HuH-7 (cell line): ENCODE results near the gene PARD3.
"Not testable (repeated sequence)": the region's sequence is repeated elsewhere in the genome, so short reads cannot be mapped to it uniquely, and the experiment has no call there.

ENCODE experiments used
- DNase-seq: peaks from one replicate; pipeline ENCODE4 v3.0.0; 2011; ENCODE audit warnings: low spot score

The PARD3 gene

DNA sequence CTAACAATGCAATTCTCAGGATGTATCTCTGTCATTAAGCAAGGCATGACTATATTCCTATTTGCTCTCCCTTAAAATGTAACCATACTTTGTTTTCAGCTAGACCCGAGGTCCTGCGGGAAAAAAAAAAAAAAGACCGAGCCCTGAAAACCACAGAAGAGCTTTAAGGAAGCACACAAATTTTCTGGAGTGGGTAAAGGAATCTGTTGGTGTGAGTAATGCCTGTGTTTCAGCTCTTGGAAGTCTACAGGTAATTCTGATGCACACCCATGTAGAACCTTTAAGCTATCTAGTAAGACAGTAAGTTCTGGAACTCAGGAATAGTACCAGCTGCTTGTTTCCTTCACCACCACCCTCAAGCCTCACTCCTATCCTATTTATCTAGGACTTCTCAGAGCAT is 351.1 kb downstream of the PARD3 start:
- DNase-seq: no peak

DNA sequence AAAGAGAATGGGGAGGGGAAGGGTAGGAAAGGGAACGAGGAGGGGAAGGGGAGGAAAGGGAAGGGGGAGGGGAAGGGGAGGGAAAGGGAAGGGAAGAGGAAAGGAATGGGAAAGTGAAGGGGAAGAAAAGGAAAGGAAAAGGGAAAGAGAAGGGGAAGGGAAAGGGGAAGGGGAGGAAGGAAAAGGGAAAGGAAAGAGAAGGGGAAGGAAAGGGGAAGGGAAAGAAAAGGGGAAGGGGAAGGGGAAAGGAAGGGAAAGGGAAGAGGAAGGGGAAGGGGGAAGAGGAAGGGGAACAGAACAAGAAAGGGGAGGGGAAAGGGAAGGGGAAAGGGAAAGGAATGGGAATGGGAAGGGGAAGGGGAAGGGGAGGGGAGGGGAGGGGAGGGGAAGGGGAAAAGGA is 352.1 kb downstream of the PARD3 start:
- DNase-seq: no peak

DNA sequence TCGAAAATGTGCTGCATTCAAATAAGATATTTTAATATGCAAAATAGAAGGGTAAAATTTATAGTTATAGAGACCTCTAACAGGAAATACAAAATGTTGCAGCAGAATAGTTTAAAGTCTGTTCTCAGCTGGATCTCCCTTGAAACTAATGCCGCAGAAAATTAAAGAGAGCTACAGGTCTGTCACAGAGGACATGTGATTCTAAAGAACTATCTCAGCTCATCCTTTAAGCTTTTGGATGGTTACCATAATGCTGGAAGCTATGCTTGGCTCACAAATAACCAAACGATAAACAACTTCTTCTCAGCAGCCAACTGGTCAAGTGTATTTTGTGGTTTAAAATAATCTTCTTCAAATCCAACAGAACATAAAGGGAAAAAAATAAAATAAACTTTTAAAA is 353.0 kb downstream of the PARD3 start:
- DNase-seq: no peak

DNA sequence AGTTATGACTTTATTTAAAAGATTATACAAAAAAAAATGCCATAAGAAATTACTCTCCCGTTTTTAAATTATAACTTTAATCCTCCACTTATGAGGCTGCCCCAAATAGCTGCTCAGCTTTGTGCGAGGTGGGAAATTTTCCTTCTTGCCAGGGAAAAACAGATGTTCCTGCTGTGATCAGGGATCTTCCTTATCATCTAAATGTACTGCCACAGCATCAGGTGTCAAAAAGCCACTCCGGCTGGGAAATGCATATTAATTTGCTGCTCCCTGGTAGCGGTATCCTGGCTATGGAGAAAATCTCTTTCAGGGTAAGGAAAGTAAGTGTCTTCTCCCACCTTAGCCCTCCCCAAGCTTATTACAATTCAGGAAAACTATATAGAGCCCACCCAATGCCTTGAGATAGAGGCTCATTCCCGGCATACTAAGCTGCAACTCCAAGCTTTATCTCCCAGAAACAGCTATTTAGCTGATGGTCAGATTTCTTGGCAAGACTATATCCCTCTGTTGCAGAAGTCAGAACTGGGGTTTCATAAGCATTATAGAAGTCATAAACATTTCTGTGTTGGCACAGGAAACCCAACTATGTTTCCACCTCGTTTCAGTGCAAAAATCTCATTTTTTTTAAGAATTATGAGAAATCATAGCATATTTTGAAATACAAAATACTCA is 360.4 kb downstream of the PARD3 start:
- DNase-seq: no peak

DNA sequence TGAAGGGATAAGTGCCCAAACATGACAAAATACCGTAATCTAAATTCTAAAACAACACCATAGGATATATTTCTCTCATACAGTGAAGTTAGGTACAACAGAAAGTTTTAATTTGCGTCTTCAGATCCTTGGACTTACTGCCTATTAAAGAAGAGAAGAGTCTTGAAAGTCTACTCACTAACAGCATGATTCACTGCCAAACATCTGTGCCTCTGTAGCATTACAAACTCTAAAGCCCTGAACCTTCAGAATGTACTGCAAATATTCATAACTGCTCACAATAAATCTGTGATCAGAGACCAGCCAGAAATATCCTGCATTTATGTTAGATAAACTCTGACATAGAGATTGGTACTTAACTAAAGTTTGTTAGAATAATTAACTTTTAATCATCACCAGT is 365.3 kb downstream of the PARD3 start:
- no peak for DNase-seq

DNA sequence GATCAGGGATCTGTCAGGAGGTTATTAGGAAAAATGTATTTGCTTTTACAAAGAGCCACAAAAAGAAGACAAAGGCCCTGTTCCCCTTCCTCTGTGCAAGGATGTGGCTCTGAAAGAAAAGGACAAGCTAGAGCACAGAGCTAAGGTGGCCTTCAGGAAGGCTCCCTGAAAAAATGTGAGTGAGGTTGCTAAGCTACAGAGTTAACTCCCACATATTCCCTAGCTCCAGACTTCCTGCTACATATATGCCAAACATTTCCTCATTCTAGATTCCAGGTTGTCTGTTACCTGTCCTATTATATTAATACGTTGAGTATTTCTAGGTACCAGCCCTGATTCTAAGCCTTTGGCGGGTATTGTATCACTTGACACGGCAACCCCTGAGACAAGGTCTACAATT is 369.0 kb downstream of the PARD3 start:
- no peak for DNase-seq

DNA sequence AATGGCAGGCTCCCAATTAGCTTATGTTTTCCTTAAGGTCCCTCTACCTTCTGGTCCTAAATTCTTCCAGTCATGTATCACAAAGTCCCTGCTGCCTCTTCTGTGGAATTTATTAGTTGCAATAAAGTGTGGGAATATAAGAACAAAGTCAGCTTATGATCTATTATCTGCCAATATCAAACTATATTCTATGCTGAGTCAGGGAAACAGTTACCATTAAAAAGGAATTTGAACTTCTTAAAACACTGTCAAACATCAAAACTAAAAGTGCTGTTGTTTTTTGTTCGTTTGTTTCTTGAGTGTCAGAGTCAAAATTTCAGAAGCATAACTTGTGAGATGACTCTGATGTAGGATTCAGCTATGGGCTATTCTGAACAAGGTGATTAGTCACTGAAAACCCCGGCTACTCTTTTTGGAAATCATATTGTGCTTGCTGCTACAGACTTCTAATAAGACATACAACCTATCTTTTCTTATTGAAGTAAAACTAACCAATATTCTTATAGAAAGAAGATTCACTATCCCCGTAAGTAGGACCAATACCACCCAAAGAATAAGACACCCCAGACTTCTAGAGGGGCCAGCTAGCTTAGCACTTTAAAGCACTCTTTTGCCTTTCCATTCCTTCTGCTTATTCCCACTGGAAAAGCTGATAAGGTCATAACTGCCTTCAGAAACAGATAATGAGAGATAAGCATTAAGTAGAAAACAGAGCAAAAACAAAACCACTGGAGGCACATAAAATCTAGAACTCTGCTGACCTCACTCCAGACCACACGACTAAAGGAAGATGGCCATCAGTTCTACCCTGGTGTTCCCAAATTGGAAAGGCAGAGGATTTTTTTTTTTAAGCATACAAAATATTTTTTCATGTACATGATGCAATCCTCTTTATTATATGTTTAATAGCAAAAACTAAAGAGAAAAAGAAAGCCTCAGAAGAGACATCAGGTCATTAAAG is 370.6 kb downstream of the PARD3 start:
- DNase-seq: no peak

DNA sequence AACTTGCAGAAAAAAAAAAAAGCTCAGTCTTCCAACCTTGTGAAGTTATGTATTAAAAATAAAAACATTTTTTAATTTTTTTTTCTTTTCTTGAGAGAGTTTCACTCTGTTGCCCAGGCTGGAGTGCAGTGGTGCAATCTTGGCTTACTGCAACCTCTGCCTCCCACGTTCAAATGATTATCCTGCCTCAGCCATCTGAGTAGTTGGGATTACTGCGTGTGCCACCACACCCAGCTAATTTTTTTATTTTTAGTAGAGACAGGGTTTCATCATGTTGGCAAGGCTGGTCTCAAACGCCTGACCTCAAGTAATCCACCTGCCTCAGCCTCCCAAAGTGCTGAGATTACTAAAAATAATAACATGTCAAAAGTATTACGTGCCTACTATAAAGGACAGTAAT is 375.7 kb downstream of the PARD3 start:
- not testable (repeated sequence) for DNase-seq

DNA sequence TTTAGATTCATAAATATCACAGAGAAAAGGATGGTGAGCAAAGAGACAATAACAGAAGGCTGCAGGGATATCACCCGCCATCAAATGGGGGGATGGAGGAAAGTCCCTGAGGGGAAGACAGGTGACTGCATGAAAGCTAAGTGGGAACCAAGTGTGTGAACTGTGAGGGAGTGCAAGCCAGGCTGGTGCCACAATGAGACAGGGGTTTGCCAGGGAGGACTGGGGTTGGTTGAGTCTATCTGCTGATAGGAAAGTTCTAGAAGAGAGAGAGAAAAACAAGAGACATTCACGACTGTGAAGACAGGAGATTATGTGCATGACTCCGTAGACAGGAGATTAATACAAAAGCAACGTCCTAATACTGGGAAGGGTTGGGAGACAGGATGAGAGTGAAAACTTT is 376.4 kb downstream of the PARD3 start:
- DNase-seq: no peak

DNA sequence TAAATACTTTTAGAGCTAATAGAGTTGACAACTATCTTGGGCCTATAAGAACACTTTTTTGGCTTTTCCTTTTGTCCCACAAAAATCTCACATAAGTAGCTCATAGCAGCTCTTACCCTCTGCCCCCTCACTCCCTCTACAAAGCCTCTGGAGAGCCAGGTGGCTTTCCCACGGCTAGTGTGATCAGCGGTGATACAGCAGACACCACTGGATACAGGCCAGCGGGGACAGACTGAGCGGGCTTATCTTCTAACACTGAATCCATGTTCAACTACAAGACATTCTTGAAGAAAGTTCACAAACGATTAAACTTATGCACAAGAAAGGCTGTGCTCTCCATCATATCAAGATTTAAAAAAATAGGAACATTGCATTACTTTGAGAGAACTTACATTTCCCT is 377.2 kb downstream of the PARD3 start:
- no peak for DNase-seq

DNA sequence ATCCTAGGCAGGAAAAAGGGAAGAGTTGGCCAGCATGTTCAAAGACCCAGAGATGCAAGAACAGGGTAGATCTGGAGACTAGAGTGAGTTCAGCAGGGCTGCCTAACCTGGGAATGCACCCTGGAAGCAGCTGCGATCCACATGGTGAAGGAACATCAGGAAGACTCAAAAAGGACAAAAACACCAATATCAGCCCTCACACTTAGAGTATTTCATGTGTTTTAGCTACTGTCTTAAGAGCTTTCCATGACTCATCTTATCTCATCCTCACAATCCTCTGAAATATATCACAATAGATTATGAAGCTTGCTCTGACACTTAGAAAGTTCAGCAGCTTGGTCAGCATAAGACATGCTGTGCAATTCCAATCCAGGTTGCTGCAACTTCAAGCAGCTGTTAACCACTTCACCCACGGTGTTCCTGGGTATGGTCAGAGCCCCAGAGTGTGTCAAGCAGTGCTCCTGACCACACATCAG is 380.9 kb downstream of the PARD3 start:
- DNase-seq: no peak

DNA sequence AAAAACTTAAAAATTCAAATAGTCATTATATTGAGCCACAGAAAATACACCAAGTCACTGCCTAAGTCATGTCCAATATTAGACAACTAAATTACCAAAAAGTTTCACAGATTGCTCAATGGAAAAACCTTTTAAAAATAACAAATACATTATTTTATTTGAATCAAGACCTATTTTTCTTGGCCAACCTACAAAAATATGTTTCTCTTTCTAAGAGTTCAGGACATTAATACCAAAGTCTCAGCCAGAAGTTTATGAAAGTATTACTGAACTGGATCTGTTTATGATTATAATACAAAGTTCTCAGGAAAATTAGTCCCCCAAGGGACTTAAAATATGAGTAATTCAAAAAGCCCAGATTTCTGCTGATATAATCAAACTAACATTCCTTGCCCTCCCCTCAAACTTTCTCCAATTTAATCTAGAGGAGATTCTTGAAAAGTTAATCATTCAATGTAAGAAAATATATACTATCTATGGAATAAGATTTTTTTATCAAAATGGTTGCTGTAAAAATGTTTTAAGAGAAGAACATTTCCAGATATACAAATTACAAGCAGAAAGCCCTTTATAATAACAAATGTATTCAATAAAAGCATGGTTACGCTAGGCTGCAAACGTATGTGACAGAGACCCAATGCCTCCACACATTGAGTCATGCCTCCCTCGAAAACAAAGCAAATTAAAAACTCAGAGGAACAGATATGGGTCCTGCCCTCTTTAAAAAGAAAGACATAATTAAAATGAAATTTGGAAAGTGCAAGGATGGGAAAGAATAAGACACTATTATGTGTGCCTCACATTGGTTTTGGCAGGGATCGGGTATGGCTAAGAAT is 381.6 kb downstream of the PARD3 start:
- no peak for DNase-seq

DNA sequence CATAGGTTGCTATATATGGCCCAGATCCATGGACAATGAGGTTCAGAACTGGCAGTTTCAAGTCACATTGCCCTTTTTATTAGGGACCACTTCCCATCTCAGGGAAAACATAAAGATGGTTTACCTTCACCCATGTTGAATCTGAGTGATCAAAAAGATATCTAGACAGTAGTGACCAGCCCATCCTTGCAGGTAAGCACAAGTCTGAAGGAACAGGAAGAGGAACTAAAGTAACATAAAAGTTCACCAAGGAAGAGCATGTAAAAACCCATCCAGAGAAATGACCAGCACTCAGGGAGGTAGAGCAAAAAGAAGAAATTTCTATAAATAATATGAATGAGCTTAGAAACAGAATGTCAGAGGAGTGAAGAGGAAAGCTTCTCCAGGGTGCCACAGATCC is 382.5 kb downstream of the PARD3 start:
- DNase-seq: no peak

DNA sequence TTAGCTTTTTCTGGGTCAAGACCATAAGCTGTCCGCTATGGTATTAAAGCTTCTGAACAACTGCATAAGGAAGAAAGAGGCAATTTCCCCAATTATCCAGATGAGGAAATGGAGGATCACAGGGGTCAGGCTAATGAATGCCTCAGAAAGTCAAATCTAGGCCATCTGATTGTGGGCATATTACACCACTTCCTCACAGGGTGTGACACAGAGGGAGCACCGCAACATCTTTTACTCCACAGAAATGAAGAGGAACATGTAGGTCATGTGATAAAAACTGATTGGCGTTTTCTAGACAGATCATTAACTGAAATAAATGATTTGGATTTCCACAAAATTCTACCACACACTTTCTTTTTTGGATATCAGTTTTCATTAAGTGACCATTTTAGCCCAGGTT is 384.4 kb downstream of the PARD3 start:
- no peak for DNase-seq

DNA sequence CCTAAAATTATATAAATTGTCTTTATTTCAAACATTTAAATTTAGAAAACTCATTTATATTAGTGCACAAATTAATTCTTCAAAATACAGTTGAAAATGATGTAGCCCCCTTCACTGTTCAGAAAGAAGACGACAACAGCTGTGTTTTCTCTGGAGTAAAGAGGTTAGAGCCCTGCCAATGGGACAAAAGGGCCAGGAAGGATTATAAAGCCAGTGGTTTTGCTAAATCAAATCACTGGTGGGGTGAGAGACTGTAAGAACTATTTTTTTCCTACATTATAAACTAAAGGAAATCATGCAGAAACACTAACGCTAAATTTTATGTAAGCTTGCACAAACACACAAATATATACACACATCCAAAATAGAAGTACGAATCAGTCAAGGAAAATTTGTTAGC is 386.6 kb downstream of the PARD3 start:
- DNase-seq: no peak

DNA sequence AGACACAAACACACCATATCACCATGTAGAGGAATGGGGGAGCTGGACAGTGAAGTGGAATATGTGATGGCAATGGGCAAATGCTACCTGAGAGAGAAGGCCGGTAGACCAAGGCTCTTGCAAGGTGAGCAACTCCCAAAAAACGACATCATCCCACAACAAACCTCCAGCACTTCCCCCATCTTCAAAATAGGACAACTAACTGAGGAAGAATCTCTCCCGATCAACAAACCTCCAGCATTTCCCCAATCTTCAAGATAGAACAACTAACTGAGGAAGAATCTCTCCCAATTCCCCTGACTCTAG is 387.2 kb downstream of the PARD3 start:
- DNase-seq: no peak

DNA sequence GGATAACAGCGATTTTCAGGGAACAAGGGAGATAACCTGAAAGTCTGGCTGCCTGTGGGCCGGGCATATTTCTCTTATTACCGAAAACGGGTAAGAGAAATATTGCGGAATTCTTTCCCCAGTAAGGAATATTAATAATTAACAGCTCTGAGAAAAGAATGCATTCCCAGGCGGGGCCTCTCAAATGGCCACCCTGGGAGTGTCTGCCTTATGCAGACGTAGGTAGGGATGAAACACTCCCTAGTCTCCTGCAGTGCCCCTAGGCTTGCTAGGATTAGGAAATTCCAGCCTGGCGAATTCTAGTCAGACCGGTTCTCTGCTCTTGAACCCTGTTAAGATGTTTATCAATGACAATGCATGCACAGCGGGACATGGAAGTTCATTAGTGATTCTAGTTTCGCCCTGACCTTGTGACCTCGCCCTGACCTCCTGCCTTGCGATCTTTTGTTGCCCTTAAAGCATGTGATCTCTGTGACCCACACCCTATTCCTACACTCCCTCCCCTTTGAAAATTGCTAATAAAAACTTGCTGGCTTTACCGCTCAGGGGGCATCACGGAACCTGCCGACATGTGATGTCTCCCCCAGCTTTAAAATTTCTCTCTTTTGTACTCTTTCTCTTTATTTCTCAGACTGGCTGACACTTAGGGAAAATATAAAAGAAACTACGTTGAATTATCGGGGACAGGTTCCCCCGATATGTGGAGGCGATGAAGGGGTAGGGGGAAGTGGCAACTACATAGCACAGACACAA is 387.8 kb downstream of the PARD3 start:
- not testable (repeated sequence) for DNase-seq

DNA sequence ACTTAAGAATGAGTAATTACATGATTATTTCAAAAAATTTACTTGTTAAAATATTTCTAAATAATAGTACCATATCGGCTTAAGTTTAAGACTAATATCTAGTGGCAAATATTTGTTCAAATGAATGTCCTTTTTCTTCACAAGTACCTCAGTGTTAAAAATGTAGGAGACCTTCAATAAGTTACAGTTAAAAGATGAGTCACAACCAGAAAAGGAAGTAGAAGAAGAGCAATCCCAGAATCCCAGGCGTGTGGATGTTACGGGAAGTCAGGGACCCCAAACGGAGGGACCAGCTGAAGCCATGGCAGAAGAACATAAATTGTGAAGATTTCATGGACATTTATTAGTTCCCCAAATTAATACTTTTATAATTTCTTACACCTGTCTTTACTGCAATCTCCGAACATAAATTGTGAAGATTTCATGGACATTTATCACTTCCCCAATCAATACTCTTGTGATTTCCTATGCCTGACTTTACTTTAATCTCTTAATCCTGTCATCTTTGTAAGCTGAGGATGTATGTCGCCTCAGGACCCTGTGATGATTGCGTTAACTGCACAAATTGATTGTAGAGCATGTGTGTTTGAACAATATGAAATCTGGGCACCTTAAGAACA is 388.4 kb downstream of the PARD3 start:
- not testable (repeated sequence) for DNase-seq

DNA sequence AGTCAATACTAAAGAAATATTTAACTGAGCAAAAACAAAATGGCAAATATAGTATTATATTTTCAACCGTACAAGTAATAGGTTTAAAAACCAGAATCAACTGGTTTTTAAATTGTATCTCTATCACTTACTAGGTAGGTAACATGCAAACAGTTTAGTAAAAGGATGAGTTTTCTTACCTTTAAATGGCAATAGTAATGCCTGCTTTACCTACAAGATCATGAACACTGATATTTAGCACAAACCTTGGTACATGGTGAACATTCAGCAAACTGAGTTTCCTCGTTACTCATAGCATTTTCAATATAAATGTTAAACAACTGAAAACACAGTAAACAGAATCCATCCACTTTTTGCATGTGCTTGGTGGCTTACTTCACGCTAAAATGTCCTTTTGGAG is 389.1 kb downstream of the PARD3 start:
- no peak for DNase-seq

DNA sequence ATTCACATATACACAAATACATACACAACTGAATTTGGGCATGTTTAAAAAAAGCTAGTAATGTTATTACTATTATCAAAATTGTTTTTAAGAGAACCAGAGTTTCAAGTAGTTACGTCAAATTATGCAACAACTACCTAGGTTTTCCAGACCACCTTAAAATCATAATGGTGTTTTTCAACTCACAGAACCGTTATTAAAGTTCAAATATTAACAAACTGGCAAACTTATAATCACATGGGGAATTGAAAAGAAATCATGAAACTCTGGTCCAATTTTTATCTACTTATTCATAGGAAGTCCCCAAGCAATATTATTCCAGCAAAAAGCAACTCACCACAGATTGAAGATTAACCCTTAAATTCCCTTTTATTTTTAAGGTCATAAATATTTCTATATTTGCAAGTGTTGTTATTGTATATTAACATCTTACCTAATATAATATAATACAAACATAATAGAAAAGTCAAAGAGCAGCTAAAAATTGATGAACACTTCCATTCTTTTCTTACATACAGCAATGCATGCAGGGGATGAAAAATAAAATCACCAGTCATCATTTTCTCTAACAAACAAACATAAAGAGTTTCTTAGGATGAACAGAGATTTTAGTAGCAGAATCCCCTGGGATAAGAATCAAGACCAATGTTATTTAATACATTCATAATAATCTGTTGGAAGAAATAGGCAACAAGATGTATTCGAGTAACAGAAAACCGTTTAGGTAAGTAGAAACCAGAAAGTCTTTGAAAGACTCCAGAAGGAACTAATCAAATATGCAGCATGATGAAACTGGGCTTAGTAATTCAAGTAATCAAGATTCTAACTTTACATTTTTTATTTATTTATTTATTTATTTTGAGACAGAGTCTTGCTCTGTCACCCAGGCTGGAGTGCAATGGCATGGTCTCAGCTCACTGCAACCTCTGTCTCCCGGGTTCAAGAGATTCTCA is 391.1 kb downstream of the PARD3 start:
- no peak for DNase-seq
